Measurements from ENCODE around the gene ANK2. TPM values are rescaled to one million over a fixed set of nuclear protein-coding genes. Genes with fewer than 3 reads are reported as not detected.

The ANK2 gene
- total RNA-seq, 2 experiments from 2014 or later = 0.38 to 4.0 TPM

DNA sequence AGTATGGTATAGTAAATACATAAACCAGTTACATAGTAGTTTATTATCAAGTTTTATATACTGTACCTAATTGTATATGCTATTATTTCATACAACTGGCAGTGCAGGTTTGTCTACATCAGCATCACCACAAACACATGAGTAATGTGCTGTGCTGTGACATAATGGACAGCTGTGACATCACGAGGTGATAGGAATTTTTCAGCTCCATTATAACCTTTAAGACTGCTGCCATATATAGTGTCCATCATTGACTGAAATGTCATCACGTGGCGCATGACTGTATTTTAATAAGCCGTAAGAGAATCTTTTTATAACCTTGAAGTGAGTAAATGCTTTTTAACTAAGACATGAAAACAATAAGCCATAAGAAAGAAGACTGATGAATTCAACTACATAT is 44.8 kb upstream of the ANK2 start:
- Histone ChIP-seq H3K9me3 (ENCODE audit: low read length) (no peaks in the 10 kb centered on the region), H2AFZ (ENCODE audit: low read length) (no peak overlapping the region), H3K79me2 (ENCODE audit: insufficient read depth, low read depth, low read length) (no peaks in the 10 kb centered on the region), H3K36me3 (ENCODE audit: insufficient read depth, low read length) (no peaks in the 10 kb centered on the region), H3K27ac (ENCODE audit: low read depth, low read length, poor library complexity, severe bottlenecking) (no peak overlapping the region), H3K4me3 (ENCODE audit: low read depth, low read length, poor library complexity, severe bottlenecking) (no peak overlapping the region), H3K4me2 (ENCODE audit: low read length) (no peak overlapping the region), H4K20me1 (ENCODE audit: insufficient read depth, low read length) (no peaks in the 10 kb centered on the region), H3K9me2 (ENCODE audit: insufficient read depth, low read length) (no peaks in the 10 kb centered on the region), H3K4me1 (ENCODE audit: insufficient read depth, low read length, poor library complexity, severe bottlenecking) (no peaks in the 10 kb centered on the region)
- BruUV-seq (replicated peaks) = no TSS peak
- no peak for TF ChIP-seq EZH2phosphoT487 (IDR thresholded peaks at IDR 0.05; ENCODE audit: borderline replicate concordance, low read depth, low read length)
- TF ChIP-seq, protein P1, sequence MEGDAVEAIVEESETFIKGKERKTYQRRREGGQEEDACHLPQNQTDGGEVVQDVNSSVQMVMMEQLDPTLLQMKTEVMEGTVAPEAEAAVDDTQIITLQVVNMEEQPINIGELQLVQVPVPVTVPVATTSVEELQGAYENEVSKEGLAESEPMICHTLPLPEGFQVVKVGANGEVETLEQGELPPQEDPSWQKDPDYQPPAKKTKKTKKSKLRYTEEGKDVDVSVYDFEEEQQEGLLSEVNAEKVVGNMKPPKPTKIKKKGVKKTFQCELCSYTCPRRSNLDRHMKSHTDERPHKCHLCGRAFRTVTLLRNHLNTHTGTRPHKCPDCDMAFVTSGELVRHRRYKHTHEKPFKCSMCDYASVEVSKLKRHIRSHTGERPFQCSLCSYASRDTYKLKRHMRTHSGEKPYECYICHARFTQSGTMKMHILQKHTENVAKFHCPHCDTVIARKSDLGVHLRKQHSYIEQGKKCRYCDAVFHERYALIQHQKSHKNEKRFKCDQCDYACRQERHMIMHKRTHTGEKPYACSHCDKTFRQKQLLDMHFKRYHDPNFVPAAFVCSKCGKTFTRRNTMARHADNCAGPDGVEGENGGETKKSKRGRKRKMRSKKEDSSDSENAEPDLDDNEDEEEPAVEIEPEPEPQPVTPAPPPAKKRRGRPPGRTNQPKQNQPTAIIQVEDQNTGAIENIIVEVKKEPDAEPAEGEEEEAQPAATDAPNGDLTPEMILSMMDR (conservative IDR thresholded peaks at IDR 0.05; ENCODE audit: low read length) = no peak
- intact Hi-C loops (cut with micrococcal nuclease; ENCODE audit: unreplicated experiment) = no loop called here
- CTCF ChIA-PET (ENCODE audit: unreplicated experiment) = no interaction called here
- POLR2A ChIA-PET = interaction anchor here (0.8 to 1.5 kb wide), 2 partner anchors 9 to 12 kb away, joined by 3 to 4 read pairs; no protein-coding TSS in a partner anchor
- no peak for DNase-seq (ENCODE audit: low spot score)

DNA sequence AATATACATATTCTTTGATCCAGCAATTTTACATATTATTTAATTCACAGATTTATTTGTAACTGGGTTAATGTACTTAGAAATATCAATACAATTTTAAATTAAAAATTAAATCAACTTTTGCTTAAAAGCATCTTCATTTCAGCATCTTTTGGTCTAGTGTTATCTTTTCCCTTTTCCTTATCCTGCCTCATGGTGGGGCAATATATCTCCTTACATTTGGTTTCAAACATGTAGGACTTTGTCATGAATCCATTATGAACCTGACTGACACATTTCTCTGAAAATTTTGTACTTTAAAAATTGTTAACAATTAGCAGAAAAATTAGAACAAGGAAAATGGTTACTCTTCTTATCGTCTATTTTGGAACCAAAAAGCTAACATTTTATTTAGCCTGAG is 42.8 kb upstream of the ANK2 start:
- ChIA-PET CTCF (ENCODE audit: unreplicated experiment) (no interaction called here), POLR2A (interaction anchor here (0.6 to 0.7 kb wide), 2 partner anchors 54 to 350 kb away, joined by 3 read pairs; no protein-coding TSS in a partner anchor)
- intact Hi-C loops (cut with micrococcal nuclease; ENCODE audit: unreplicated experiment) = no loop called here
- H3K4me2 ChIP-seq (ENCODE audit: low read length) = no peak overlapping the region
- DNase-seq (ENCODE audit: low spot score) = no peak
- no peaks in the 10 kb centered on the region for H4K20me1 ChIP-seq (ENCODE audit: insufficient read depth, low read length)
- no peak overlapping the region for H3K4me3 ChIP-seq (ENCODE audit: low read depth, low read length, poor library complexity, severe bottlenecking)
- H3K79me2 ChIP-seq (ENCODE audit: insufficient read depth, low read depth, low read length) = no peaks in the 10 kb centered on the region
- BruUV-seq (replicated peaks) = no TSS peak
- H3K9me2 ChIP-seq (ENCODE audit: insufficient read depth, low read length) = no peaks in the 10 kb centered on the region
- H2AFZ ChIP-seq (ENCODE audit: low read length) = no peak overlapping the region
- H3K36me3 ChIP-seq (ENCODE audit: insufficient read depth, low read length) = no peaks in the 10 kb centered on the region
- H3K27ac ChIP-seq (ENCODE audit: low read depth, low read length, poor library complexity, severe bottlenecking) = no peak overlapping the region
- H3K9me3 ChIP-seq (ENCODE audit: low read length) = no peaks in the 10 kb centered on the region
- H3K4me1 ChIP-seq (ENCODE audit: insufficient read depth, low read length, poor library complexity, severe bottlenecking) = no peaks in the 10 kb centered on the region
- no peak for TF ChIP-seq EZH2phosphoT487 (IDR thresholded peaks at IDR 0.05; ENCODE audit: borderline replicate concordance, low read depth, low read length)
- TF ChIP-seq, protein P1 (conservative IDR thresholded peaks at IDR 0.05; ENCODE audit: low read length) = no peak

- BruUV-seq (replicated peaks) = no TSS peak
- TF ChIP-seq, protein P1 (conservative IDR thresholded peaks at IDR 0.05; ENCODE audit: low read length) = no peak
- no peak for TF ChIP-seq EZH2phosphoT487 (IDR thresholded peaks at IDR 0.05; ENCODE audit: borderline replicate concordance, low read depth, low read length)
- intact Hi-C loops (cut with micrococcal nuclease; ENCODE audit: unreplicated experiment) = no loop called here
- ChIA-PET CTCF (ENCODE audit: unreplicated experiment) (no interaction called here), POLR2A (interaction anchor here (0.7 kb wide), 1 partner anchor 53 kb away, joined by 3 read pairs; no protein-coding TSS in a partner anchor)
- Histone ChIP-seq H3K9me2 (ENCODE audit: insufficient read depth, low read length) (no peaks in the 10 kb centered on the region), H3K4me1 (ENCODE audit: insufficient read depth, low read length, poor library complexity, severe bottlenecking) (no peaks in the 10 kb centered on the region), H3K36me3 (ENCODE audit: insufficient read depth, low read length) (no peaks in the 10 kb centered on the region), H3K79me2 (ENCODE audit: insufficient read depth, low read depth, low read length) (no peaks in the 10 kb centered on the region), H3K9me3 (ENCODE audit: low read length) (no peaks in the 10 kb centered on the region), H4K20me1 (ENCODE audit: insufficient read depth, low read length) (no peaks in the 10 kb centered on the region), H2AFZ (ENCODE audit: low read length) (no peak overlapping the region), H3K4me2 (ENCODE audit: low read length) (no peak overlapping the region), H3K4me3 (ENCODE audit: low read depth, low read length, poor library complexity, severe bottlenecking) (no peak overlapping the region), H3K27ac (ENCODE audit: low read depth, low read length, poor library complexity, severe bottlenecking) (no peak overlapping the region)
- no peak for DNase-seq (ENCODE audit: low spot score)
These were observed 42.3 kb upstream of the ANK2 start for GRCh38 chr4:113007151-113007550.
